ENCODE measurements around the gene STX8. TPM values are rescaled to one million over a fixed set of nuclear protein-coding genes. Genes with fewer than 3 reads are reported as not detected.
"Not testable (repeated sequence)": the region's sequence is repeated elsewhere in the genome, so short reads cannot be mapped to it uniquely, and the experiment has no call there.

The STX8 gene
- total RNA-seq, 1 donor from 2014 or later = 76.6 TPM

- no peak for DNase-seq
These were observed 285.4 kb downstream of the STX8 start for GRCh38 chr17:9290226-9290613.

GRCh38 chr17:9287306-9287705, 288.3 kb downstream of the STX8 start:
- DNase-seq = no peak

GRCh38 chr17:9286434-9286833, 289.2 kb downstream of the STX8 start:
- no peak for DNase-seq

GRCh38 chr17:9285602-9286427, 289.8 kb downstream of the STX8 start:
- DNase-seq = no peak

GRCh38 chr17:9284884-9285283, 290.7 kb downstream of the STX8 start:
- no peak for DNase-seq

GRCh38 chr17:9283909-9284308, 291.7 kb downstream of the STX8 start:
- DNase-seq = no peak

- DNase-seq = no peak
These were observed 295.7 kb downstream of the STX8 start for GRCh38 chr17:9279893-9280292.

GRCh38 chr17:9274973-9275372, 300.6 kb downstream of the STX8 start:
- DNase-seq = no peak

GRCh38 chr17:9273428-9274391, 301.9 kb downstream of the STX8 start:
- no peak for DNase-seq

GRCh38 chr17:9272501-9273200, 303.0 kb downstream of the STX8 start:
- DNase-seq = no peak

- DNase-seq = no peak
These were observed 303.6 kb downstream of the STX8 start for GRCh38 chr17:9271989-9272388.

- no peak for DNase-seq
These were observed 304.7 kb downstream of the STX8 start for GRCh38 chr17:9270921-9271320.

- no peak for DNase-seq
These were observed 306.1 kb downstream of the STX8 start for GRCh38 chr17:9269350-9270035.

- no peak for DNase-seq
These were observed 307.1 kb downstream of the STX8 start for GRCh38 chr17:9268546-9268945.

GRCh38 chr17:9266697-9267117, 308.9 kb downstream of the STX8 start:
- DNase-seq = no peak

GRCh38 chr17:9266031-9266680, 309.5 kb downstream of the STX8 start:
- DNase-seq = no peak

GRCh38 chr17:9261081-9262012, 314.3 kb downstream of the STX8 start:
- peak; percentile 55 for DNase-seq

GRCh38 chr17:9259419-9259818, 316.2 kb downstream of the STX8 start:
- peak; percentile 85 for DNase-seq

- peak; percentile 51 for DNase-seq
These were observed 317.3 kb downstream of the STX8 start for GRCh38 chr17:9258115-9259015.

- DNase-seq = not testable (repeated sequence)
These were observed 318.0 kb downstream of the STX8 start for GRCh38 chr17:9257630-9257965.
